Measurements from ENCODE around the gene MYLIP. TPM values are rescaled to one million over a fixed set of nuclear protein-coding genes. Genes with fewer than 3 reads are reported as not detected.

MYLIP gene
- total RNA-seq, 6 experiments from 2014 or later: 0.80 to 1.2 (median 1.0) TPM

DNA sequence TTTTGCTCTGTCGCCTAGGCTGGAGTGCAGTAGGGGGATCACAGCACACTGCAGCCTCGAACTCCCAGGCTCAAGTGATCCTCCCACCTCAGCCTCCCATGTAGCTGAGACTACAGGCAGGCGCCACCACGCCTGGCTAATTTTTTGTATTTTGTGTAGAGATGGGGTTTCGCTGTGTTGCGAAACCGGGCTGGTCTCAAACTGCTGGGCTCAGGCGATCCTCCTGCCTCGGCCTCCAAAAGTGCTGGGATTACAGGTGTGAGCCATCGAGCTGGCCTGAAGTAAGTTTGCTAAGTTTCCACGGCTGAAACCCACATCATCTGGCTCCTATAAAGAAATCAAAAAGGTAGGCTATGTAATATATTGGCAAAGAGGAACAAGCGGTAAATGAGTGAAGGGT lies 1.4 kb upstream of the MYLIP start:
- Mint-ChIP-seq H3K4me3 (no peak overlapping the region), H3K9me3 (no peaks in the 10 kb centered on the region), H3K36me3 (ENCODE audit: low read depth) (no peaks in the 10 kb centered on the region; the same call in 1 of the 2 replicates), H3K27me3 (ENCODE audit: insufficient read depth) (peaks cover 25% of the 10 kb centered on the region), H3K27ac (no peak overlapping the region), H3K4me1 (ENCODE audit: low read depth) (peaks cover 22% of the 10 kb centered on the region)
- DNase-seq: no peak
- TF ChIP-seq, protein P1, sequence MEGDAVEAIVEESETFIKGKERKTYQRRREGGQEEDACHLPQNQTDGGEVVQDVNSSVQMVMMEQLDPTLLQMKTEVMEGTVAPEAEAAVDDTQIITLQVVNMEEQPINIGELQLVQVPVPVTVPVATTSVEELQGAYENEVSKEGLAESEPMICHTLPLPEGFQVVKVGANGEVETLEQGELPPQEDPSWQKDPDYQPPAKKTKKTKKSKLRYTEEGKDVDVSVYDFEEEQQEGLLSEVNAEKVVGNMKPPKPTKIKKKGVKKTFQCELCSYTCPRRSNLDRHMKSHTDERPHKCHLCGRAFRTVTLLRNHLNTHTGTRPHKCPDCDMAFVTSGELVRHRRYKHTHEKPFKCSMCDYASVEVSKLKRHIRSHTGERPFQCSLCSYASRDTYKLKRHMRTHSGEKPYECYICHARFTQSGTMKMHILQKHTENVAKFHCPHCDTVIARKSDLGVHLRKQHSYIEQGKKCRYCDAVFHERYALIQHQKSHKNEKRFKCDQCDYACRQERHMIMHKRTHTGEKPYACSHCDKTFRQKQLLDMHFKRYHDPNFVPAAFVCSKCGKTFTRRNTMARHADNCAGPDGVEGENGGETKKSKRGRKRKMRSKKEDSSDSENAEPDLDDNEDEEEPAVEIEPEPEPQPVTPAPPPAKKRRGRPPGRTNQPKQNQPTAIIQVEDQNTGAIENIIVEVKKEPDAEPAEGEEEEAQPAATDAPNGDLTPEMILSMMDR (IDR thresholded peaks at IDR 0.05): no peak

- peaks cover 25% of the 10 kb centered on the region for H3K27me3 Mint-ChIP-seq (ENCODE audit: insufficient read depth)
- H3K4me1 Mint-ChIP-seq (ENCODE audit: low read depth): peaks cover 22% of the 10 kb centered on the region
- TF ChIP-seq, protein P1 (IDR thresholded peaks at IDR 0.05): no peak
- H3K9me3 Mint-ChIP-seq: no peaks in the 10 kb centered on the region
- no peak overlapping the region for H3K27ac Mint-ChIP-seq
- H3K36me3 Mint-ChIP-seq (ENCODE audit: low read depth): no peaks in the 10 kb centered on the region; the same call in 1 of the 2 replicates
- peak overlapping the region; percentile 86 for H3K4me3 Mint-ChIP-seq
- no peak for DNase-seq
These were observed 926 bp downstream of the MYLIP start for GRCh38 chr6:16129623-16130401.

DNA sequence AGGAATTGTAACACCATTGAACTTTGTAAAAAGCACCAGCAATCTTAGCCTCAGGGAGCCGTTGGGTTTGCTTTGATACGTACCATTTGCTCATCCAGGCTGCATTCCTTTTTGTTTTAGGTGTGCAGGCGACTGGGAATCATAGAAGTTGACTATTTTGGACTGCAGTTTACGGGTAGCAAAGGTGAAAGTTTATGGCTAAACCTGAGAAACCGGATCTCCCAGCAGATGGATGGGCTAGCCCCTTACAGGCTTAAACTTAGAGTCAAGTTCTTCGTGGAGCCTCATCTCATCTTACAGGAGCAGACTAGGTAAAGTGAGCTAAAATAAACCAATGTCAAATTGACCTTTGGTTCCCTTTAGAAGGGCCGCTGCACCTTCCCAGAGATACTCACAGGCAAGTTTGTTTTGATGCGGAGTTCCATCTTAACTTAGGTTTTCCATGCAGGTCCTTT lies 1.6 kb downstream of the MYLIP start:
- no peak for DNase-seq
- TF ChIP-seq, protein P1 (IDR thresholded peaks at IDR 0.05): no peak
- H3K36me3 Mint-ChIP-seq (ENCODE audit: low read depth): no peaks in the 10 kb centered on the region; the same call in 1 of the 2 replicates
- peaks cover 26% of the 10 kb centered on the region for H3K27me3 Mint-ChIP-seq (ENCODE audit: insufficient read depth)
- no peaks in the 10 kb centered on the region for H3K9me3 Mint-ChIP-seq
- peak overlapping the region; percentile 46; the same call in 1 of the 2 replicates for H3K27ac Mint-ChIP-seq
- peak overlapping the region; percentile 86 for H3K4me3 Mint-ChIP-seq
- H3K4me1 Mint-ChIP-seq (ENCODE audit: low read depth): peaks cover 27% of the 10 kb centered on the region

DNA sequence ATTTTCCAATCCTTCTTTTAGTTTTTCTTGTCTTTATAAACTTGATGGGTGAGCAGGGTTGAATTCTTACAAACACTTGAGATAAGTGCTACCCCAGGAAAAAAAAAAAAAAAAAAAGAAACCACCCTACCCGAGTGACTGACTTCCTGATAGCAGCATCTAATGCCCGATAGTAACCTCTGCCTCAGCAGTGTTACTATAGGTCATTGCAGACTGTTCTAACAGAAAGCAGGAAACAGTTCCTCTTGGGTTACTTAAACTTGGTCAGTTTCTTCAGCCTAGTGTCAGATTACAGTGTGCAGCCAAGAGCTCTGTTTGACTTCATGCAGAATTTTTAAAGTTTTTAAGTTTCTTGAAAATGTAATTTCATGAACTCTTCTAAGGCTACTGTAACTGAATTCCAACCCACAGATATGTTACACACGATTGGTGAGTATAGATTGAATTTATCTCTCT lies 2.1 kb downstream of the MYLIP start:
- TF ChIP-seq, protein P1 (IDR thresholded peaks at IDR 0.05): no peak
- DNase-seq: peak; percentile 63
- Mint-ChIP-seq H3K4me1 (ENCODE audit: low read depth) (peaks cover 27% of the 10 kb centered on the region), H3K36me3 (ENCODE audit: low read depth) (no peaks in the 10 kb centered on the region; the same call in 1 of the 2 replicates), H3K27me3 (ENCODE audit: insufficient read depth) (peaks cover 26% of the 10 kb centered on the region), H3K27ac (peak overlapping the region; percentile 46; the same call in 1 of the 2 replicates), H3K4me3 (peak overlapping the region; percentile 86), H3K9me3 (no peaks in the 10 kb centered on the region)

GRCh38 chr6:16132909-16133308 lies 4.0 kb downstream of the MYLIP start:
- Mint-ChIP-seq H3K27ac (no peak overlapping the region), H3K27me3 (ENCODE audit: insufficient read depth) (peaks cover 18% of the 10 kb centered on the region), H3K4me1 (ENCODE audit: low read depth) (peaks cover 45% of the 10 kb centered on the region), H3K9me3 (no peaks in the 10 kb centered on the region), H3K4me3 (no peak overlapping the region), H3K36me3 (ENCODE audit: low read depth) (no peaks in the 10 kb centered on the region; the same call in 1 of the 2 replicates)
- TF ChIP-seq, protein P1 (IDR thresholded peaks at IDR 0.05): no peak
- no peak for DNase-seq

Data from HFFc6 (cell line).